CD4-positive, alpha-beta T cell (primary cell): ENCODE data around the gene ZNF714. TPM values are rescaled to one million over a fixed set of nuclear protein-coding genes. Genes with fewer than 3 reads are reported as not detected.

Source experiments
- ATAC-seq: fragments of 200-7000 bp; cut with Tn5 transposase; one replicate; pipeline ENCODE4 v1.10.0; 2022; ENCODE audit warnings: mild to moderate bottlenecking; ENCODE audit not compliant: poor library complexity
- CTCF ChIA-PET: fragments of 350-600 bp; sonication (Branson Sonifier 250); formaldehyde crosslinking; loops from one replicate; lab custom pipeline; 2021; ENCODE audit warnings: antibody characterized with exemption, inconsistent platforms; lab: Charles Lee
- POLR2A ChIA-PET: fragments of 350-600 bp; sonication (Branson Sonifier 250); formaldehyde crosslinking; loops from one replicate; lab custom pipeline; 2021; ENCODE audit warnings: antibody characterized with exemption, inconsistent platforms; lab: Charles Lee
- DNase-seq, 14 experiments: peaks; one replicate each; pipeline ENCODE4 v3.0.0-alpha.2; 2013 to 2020; ENCODE audit warnings: mixed read lengths in 2 of 14
- H3K27ac ChIP-seq, 2 donors: one replicate each; pipeline versions ENCODE4 v1.5.1 to v1.7.0; 2013; ENCODE audit warnings: low read length in 2 of 2, low read depth in 1 of 2, mild to moderate bottlenecking in 1 of 2
- H3K27me3 ChIP-seq, 2 experiments: 1 replicate in 1 of 2; 2 replicates in 1 of 2; pipeline versions ENCODE4 v1.6.1 to v1.7.0; 2013; ENCODE audit warnings: low read length in 2 of 2, control low read depth in 1 of 2, mild to moderate bottlenecking in 1 of 2, moderate library complexity in 1 of 2; ENCODE audit not compliant: insufficient read depth in 2 of 2, control insufficient read depth in 1 of 2
- H3K36me3 ChIP-seq: one replicate; pipeline ENCODE4 v1.6.1; 2013; ENCODE audit warnings: low read length, control low read depth; ENCODE audit not compliant: insufficient read depth
- H3K4me1 ChIP-seq: one replicate; pipeline ENCODE4 v1.6.1; 2013; ENCODE audit warnings: low read length, control low read depth; ENCODE audit not compliant: insufficient read depth
- H3K4me3 ChIP-seq: one replicate; pipeline ENCODE4 v1.5.1; 2013; ENCODE audit warnings: mild to moderate bottlenecking, low read length, moderate library complexity
- H3K9me3 ChIP-seq, 2 experiments: 1 replicate in 1 of 2; 2 replicates in 1 of 2; pipeline versions ENCODE4 v1.6.1 to v1.7.0; 2013; ENCODE audit warnings: low read length in 2 of 2, mild to moderate bottlenecking in 2 of 2, control low read depth in 1 of 2, moderate library complexity in 1 of 2; ENCODE audit not compliant: control insufficient read depth in 1 of 2, insufficient read depth in 1 of 2
- H3K27ac Mint-ChIP-seq: one replicate; pipeline ENCODE4 v1.8.0; 2020; ENCODE audit warnings: mixed read lengths
- H3K27me3 Mint-ChIP-seq: one replicate; pipeline ENCODE4 v1.8.0; 2021; ENCODE audit warnings: mixed read lengths
- H3K36me3 Mint-ChIP-seq: one replicate; pipeline ENCODE4 v1.8.0; 2021; ENCODE audit warnings: low read depth, mixed read lengths
- H3K4me1 Mint-ChIP-seq: one replicate; pipeline ENCODE4 v1.8.0; 2021; ENCODE audit warnings: low read depth, mixed read lengths
- H3K4me3 Mint-ChIP-seq: one replicate; pipeline ENCODE4 v1.8.0; 2020; ENCODE audit warnings: mild to moderate bottlenecking, mixed read lengths
- H3K9me3 Mint-ChIP-seq: one replicate; pipeline ENCODE4 v1.8.0; 2020; ENCODE audit warnings: mixed read lengths
- intact Hi-C, 2 experiments: fragments of 100-400 bp; cut with DNase I in 1 of 2; cut with micrococcal nuclease in 1 of 2; formaldehyde crosslinking; loops; one replicate each; pipeline versions ENCODE4 v1.15.1 to v1.9.0; 2023 to 2025; cut with DNase I, micrococcal nuclease
- total RNA-seq, 174 experiments: library from RNA in 2 of 174; stranded (reverse) in 2 of 174; gene quantifications; one replicate each; pipeline ENCODE4 v1.2.3 and lab custom pipeline; 2021 to 2026
- TF ChIP-seq, protein P1 (sequence below): fragments of 200-600 bp; IDR thresholded peaks from one replicate; pipeline ENCODE4 v1.8.0; 2022; ENCODE audit warnings: antibody characterized with exemption, mild to moderate bottlenecking

ZNF714 gene
- total RNA-seq, 2 experiments from 2014 or later = 8.0 to 10.0 TPM

DNA sequence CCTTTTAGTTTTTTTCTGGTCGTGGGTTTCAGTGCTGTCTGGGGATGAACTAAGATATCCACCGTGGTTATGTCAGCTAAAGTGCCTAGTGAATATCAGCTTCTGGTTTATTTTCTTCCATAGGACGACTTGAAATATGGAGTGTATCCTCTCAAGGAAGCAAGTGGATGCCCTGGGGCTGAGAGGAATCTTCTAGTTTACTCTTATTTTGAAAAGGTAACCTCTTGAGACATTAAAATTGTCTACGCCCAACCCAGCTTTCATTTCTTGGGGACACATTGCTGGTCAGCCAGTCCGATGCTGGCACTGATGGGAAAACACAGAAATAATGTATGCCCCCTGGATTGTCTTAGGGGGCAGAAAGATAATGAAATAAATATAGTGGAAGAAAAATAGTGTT is 61.4 kb downstream of the ZNF714 start:
- Histone ChIP-seq H3K36me3 (peaks cover 32% of the 10 kb centered on the region), H3K9me3 (no peaks in the 10 kb centered on the region), H3K4me3 (no peak overlapping the region), H3K4me1 (peaks cover 8% of the 10 kb centered on the region), H3K27me3 (no peaks in the 10 kb centered on the region), H3K27ac (no peak overlapping the region)
- H3K9me3 Mint-ChIP-seq = no peaks in the 10 kb centered on the region
- POLR2A ChIA-PET = interaction anchor here (1.9 to 2.2 kb wide), 3 partner anchors 61 to 578 kb away, joined by 9 to 11 read pairs (median 11); partner anchors contain the start of genes ZNF66, ZNF714 and ZNF737
- H3K27ac Mint-ChIP-seq = peak overlapping the region; percentile 56
- CTCF ChIA-PET = no interaction called here
- H3K36me3 Mint-ChIP-seq = peaks cover 64% of the 10 kb centered on the region
- intact Hi-C loops = loop anchor here (5.0 to 10.0 kb wide), 5 partner anchors 121 to 711 kb away; partner anchors contain the start of genes ZNF430 (in 1 of the 2), ZNF66 (in 1 of the 2) and ZNF85 (in 1 of the 2)
- peaks cover 55% of the 10 kb centered on the region for H3K4me1 Mint-ChIP-seq
- peak overlapping the region; percentile 77 for H3K4me3 Mint-ChIP-seq
- ATAC-seq (no peak), DNase-seq (no peak)
- H3K27me3 Mint-ChIP-seq = no peaks in the 10 kb centered on the region
- TF ChIP-seq, protein P1, sequence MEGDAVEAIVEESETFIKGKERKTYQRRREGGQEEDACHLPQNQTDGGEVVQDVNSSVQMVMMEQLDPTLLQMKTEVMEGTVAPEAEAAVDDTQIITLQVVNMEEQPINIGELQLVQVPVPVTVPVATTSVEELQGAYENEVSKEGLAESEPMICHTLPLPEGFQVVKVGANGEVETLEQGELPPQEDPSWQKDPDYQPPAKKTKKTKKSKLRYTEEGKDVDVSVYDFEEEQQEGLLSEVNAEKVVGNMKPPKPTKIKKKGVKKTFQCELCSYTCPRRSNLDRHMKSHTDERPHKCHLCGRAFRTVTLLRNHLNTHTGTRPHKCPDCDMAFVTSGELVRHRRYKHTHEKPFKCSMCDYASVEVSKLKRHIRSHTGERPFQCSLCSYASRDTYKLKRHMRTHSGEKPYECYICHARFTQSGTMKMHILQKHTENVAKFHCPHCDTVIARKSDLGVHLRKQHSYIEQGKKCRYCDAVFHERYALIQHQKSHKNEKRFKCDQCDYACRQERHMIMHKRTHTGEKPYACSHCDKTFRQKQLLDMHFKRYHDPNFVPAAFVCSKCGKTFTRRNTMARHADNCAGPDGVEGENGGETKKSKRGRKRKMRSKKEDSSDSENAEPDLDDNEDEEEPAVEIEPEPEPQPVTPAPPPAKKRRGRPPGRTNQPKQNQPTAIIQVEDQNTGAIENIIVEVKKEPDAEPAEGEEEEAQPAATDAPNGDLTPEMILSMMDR = no peak

DNA sequence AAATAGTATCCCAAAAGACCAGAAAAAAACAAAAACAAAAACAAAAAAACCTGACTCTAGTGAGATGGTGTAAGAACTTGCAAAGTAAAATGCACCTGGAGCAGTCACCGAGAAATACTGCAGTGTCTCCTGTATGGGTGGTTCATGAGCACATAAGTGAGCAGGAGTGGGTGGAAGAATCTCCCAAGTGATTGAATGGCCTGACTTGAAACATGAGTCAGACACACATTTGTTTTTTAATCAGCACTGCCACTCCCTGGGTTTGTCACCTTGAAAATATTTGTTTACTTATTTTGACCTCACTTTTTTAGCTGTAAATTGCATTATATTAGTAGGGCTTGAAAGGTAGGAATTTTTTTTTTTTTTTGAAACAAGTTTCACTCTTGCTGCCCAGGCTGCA is 61.9 kb downstream of the ZNF714 start:
- DNase-seq (no peak), ATAC-seq (no peak)
- Histone ChIP-seq H3K4me3 (no peak overlapping the region), H3K4me1 (peaks cover 8% of the 10 kb centered on the region), H3K9me3 (no peaks in the 10 kb centered on the region), H3K27ac (no peak overlapping the region), H3K27me3 (no peaks in the 10 kb centered on the region), H3K36me3 (peaks cover 36% of the 10 kb centered on the region)
- peak overlapping the region; percentile 42 for H3K4me3 Mint-ChIP-seq
- ChIA-PET CTCF (no interaction called here), POLR2A (interaction anchor here (0.8 kb wide), 1 partner anchor 361 kb away, joined by 3 read pairs; the partner anchor contains the start of gene ZNF429)
- peaks cover 68% of the 10 kb centered on the region for H3K36me3 Mint-ChIP-seq
- H3K27me3 Mint-ChIP-seq = no peaks in the 10 kb centered on the region
- TF ChIP-seq, protein P1 = no peak
- H3K4me1 Mint-ChIP-seq = peaks cover 60% of the 10 kb centered on the region
- no peaks in the 10 kb centered on the region for H3K9me3 Mint-ChIP-seq
- H3K27ac Mint-ChIP-seq = no peak overlapping the region
- intact Hi-C loops = loop anchor here (2.0 to 10.0 kb wide), 6 partner anchors 59 to 711 kb away; partner anchors contain the start of genes ZNF430 (in 1 of the 2), ZNF66 (in 1 of the 2) and ZNF85 (in 1 of the 2)

DNA sequence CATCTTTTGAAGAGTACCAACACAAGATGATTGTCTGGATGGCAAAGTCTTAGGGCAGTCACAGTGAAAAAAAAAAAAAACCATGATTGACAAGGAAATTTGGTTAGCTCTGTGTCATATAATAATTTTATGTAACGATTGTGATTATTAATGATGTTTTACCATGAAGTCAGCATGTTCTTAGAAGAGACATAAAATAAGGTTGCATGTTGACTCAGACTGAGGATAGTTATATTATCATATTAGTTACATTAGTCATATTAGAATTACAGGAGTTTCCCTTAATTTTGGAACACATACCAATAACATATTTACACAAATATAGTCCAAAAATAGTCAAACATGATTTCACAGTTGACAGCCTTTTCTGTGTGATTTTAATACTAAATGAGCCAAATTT is 65.5 kb downstream of the ZNF714 start:
- Histone ChIP-seq H3K4me3 (no peak overlapping the region), H3K36me3 (peaks cover 72% of the 10 kb centered on the region), H3K27ac (no peak overlapping the region), H3K4me1 (peaks cover 4% of the 10 kb centered on the region), H3K9me3 (peaks cover 0 to 3% of the 10 kb centered on the region in 2 experiments), H3K27me3 (no peaks in the 10 kb centered on the region)
- TF ChIP-seq, protein P1 = no peak
- Mint-ChIP-seq H3K36me3 (peaks cover 97% of the 10 kb centered on the region), H3K4me3 (no peak overlapping the region), H3K9me3 (no peaks in the 10 kb centered on the region), H3K27me3 (no peaks in the 10 kb centered on the region), H3K4me1 (peaks cover 60% of the 10 kb centered on the region), H3K27ac (no peak overlapping the region)
- POLR2A ChIA-PET = interaction anchor here (0.5 kb wide), 1 partner anchor 252 kb away, joined by 3 read pairs; no protein-coding TSS in a partner anchor
- no peak for DNase-seq
- no peak for ATAC-seq
- intact Hi-C loops = loop anchor here in 1 of 2 experiments (10.0 kb wide), 2 partner anchors 373 to 707 kb away; partner anchors contain the start of gene ZNF66
- CTCF ChIA-PET = no interaction called here
